ENCODE measurements around the gene RBM19. TPM values are rescaled to one million over a fixed set of nuclear protein-coding genes. Genes with fewer than 3 reads are reported as not detected.

RBM19 gene
- total RNA-seq, 1 experiment from 2014 or later: 35.7 TPM

DNA sequence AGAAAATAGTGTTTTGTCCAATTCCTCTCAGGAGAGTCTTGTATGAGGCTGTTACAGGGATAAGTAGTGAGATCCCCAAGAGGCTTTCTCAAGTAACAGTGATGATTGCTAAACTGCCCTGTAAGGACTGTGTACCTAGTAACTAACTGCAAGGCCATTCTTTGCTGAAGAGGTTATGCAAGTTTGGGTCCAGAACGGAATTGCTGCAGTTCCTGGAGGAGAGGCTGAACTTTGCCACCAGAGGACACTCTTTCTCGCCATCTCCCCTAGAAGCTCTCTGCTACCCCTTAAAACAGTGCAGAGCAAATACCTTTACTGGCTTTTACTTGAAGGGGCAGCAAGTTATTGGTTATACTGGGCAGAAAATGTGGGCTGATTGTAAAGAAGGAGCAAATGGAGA is 180.0 kb downstream of the RBM19 start:
- no TSS peak for BruUV-seq (replicated peaks)
- H3K36me3 ChIP-seq (ENCODE audit: control insufficient read depth, insufficient read depth, low read length): no peaks in the 10 kb centered on the region
- Mint-ChIP-seq H3K36me3 (ENCODE audit: insufficient read depth, unreplicated experiment) (no peaks in the 10 kb centered on the region), H3K9me3 (ENCODE audit: unreplicated experiment) (no peaks in the 10 kb centered on the region), H3K4me1 (ENCODE audit: low read depth, unreplicated experiment) (no peaks in the 10 kb centered on the region), H3K27ac (ENCODE audit: unreplicated experiment) (no peak overlapping the region), H3K27me3 (ENCODE audit: insufficient read depth, unreplicated experiment) (peaks cover 12% of the 10 kb centered on the region), H3K4me3 (ENCODE audit: unreplicated experiment) (no peak overlapping the region)
- ChIA-PET POLR2A (no interaction called here), CTCF (no interaction called here)
- no peaks in the 10 kb centered on the region for H3K27me3 ChIP-seq (replicated peaks; ENCODE audit: control insufficient read depth, insufficient read depth, low read length)
- no peaks in the 10 kb centered on the region for H3K4me1 ChIP-seq
- intact Hi-C loops (cut with micrococcal nuclease; ENCODE audit: unreplicated experiment): no loop called here
- TF ChIP-seq CTCF (IDR thresholded peaks at IDR 0.05; ENCODE audit: insufficient read depth in 1 of 2, low read depth in 1 of 2, low read length in 1 of 2, severe bottlenecking in 1 of 2, unreplicated experiment in 1 of 2): no peak
- H3K9me3 ChIP-seq: no peaks in the 10 kb centered on the region; the same call in 1 of the 2 replicates
- H3K4me3 ChIP-seq (ENCODE audit: low read depth, low read length): no peak overlapping the region
- no peak for DNase-seq

DNA sequence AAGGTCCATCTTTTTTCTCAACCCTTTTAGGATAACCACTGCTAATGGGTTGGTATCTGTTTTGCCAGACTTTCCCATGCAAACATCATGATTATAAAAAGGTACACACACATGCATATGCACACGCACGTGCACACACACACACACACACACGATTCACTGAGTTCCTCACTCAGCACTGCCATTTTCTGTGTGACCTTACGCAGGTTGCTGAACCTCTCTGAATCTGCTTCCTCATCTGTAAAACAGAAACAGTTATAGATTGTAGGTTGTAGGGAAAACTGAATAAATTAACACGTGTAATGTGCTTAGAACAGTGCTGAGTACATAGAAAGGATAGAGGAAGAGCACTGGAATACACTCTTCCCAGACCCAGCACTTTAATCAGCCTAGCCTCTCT is 182.3 kb downstream of the RBM19 start:
- DNase-seq: no peak
- peaks cover 12% of the 10 kb centered on the region for H3K27me3 Mint-ChIP-seq (ENCODE audit: insufficient read depth, unreplicated experiment)
- TF ChIP-seq CTCF (IDR thresholded peaks at IDR 0.05; ENCODE audit: insufficient read depth in 1 of 2, low read depth in 1 of 2, low read length in 1 of 2, severe bottlenecking in 1 of 2, unreplicated experiment in 1 of 2): no peak
- Histone ChIP-seq H3K27me3 (replicated peaks; ENCODE audit: control insufficient read depth, insufficient read depth, low read length) (no peaks in the 10 kb centered on the region), H3K9me3 (no peaks in the 10 kb centered on the region; the same call in 1 of the 2 replicates), H3K4me3 (ENCODE audit: low read depth, low read length) (no peak overlapping the region), H3K4me1 (no peaks in the 10 kb centered on the region), H3K36me3 (ENCODE audit: control insufficient read depth, insufficient read depth, low read length) (no peaks in the 10 kb centered on the region)
- no peak overlapping the region for H3K4me3 Mint-ChIP-seq (ENCODE audit: unreplicated experiment)
- H3K27ac Mint-ChIP-seq (ENCODE audit: unreplicated experiment): no peak overlapping the region
- no peaks in the 10 kb centered on the region for H3K4me1 Mint-ChIP-seq (ENCODE audit: low read depth, unreplicated experiment)
- no TSS peak for BruUV-seq (replicated peaks)
- intact Hi-C loops (cut with micrococcal nuclease; ENCODE audit: unreplicated experiment): no loop called here
- ChIA-PET CTCF (no interaction called here), POLR2A (no interaction called here)
- no peaks in the 10 kb centered on the region for H3K36me3 Mint-ChIP-seq (ENCODE audit: insufficient read depth, unreplicated experiment)
- no peaks in the 10 kb centered on the region for H3K9me3 Mint-ChIP-seq (ENCODE audit: unreplicated experiment)

- no peaks in the 10 kb centered on the region; the same call in 1 of the 2 replicates for H3K9me3 ChIP-seq
- no peaks in the 10 kb centered on the region for H3K36me3 ChIP-seq (ENCODE audit: control insufficient read depth, insufficient read depth, low read length)
- no peak overlapping the region for H3K4me3 Mint-ChIP-seq (ENCODE audit: unreplicated experiment)
- POLR2A ChIA-PET: no interaction called here
- CTCF ChIA-PET: no interaction called here
- no peaks in the 10 kb centered on the region for H3K9me3 Mint-ChIP-seq (ENCODE audit: unreplicated experiment)
- no peaks in the 10 kb centered on the region for H3K27me3 ChIP-seq (replicated peaks; ENCODE audit: control insufficient read depth, insufficient read depth, low read length)
- TF ChIP-seq CTCF (IDR thresholded peaks at IDR 0.05; ENCODE audit: insufficient read depth in 1 of 2, low read depth in 1 of 2, low read length in 1 of 2, severe bottlenecking in 1 of 2, unreplicated experiment in 1 of 2): no peak
- intact Hi-C loops (cut with micrococcal nuclease; ENCODE audit: unreplicated experiment): no loop called here
- no peaks in the 10 kb centered on the region for H3K4me1 Mint-ChIP-seq (ENCODE audit: low read depth, unreplicated experiment)
- no peak overlapping the region for H3K4me3 ChIP-seq (ENCODE audit: low read depth, low read length)
- BruUV-seq (replicated peaks): no TSS peak
- H3K27ac Mint-ChIP-seq (ENCODE audit: unreplicated experiment): no peak overlapping the region
- no peaks in the 10 kb centered on the region for H3K4me1 ChIP-seq
- no peaks in the 10 kb centered on the region for H3K36me3 Mint-ChIP-seq (ENCODE audit: insufficient read depth, unreplicated experiment)
- no peak for DNase-seq
- H3K27me3 Mint-ChIP-seq (ENCODE audit: insufficient read depth, unreplicated experiment): peaks cover 9% of the 10 kb centered on the region
Observed at GRCh38 chr12:113782873-113783272, 183.3 kb downstream of the RBM19 start.

Data from Caco-2 (cell line).